Anterior cingulate cortex (tissue), 58 donors: ENCODE measurements around the gene VSX2.

ENCODE experiments used
- DNase-seq, 58 donors: peaks; one replicate each; lab custom pipeline; 2025; lab: John Stamatoyannopoulos, UW

Gene VSX2

GRCh38 chr14:74238974-74239847, at the start of gene VSX2:
Gene VSX2 (plus strand): TSS chr14:74239449. CDS start chr14:74239562, 113 bp downstream.
- DNase-seq = no peak

DNA sequence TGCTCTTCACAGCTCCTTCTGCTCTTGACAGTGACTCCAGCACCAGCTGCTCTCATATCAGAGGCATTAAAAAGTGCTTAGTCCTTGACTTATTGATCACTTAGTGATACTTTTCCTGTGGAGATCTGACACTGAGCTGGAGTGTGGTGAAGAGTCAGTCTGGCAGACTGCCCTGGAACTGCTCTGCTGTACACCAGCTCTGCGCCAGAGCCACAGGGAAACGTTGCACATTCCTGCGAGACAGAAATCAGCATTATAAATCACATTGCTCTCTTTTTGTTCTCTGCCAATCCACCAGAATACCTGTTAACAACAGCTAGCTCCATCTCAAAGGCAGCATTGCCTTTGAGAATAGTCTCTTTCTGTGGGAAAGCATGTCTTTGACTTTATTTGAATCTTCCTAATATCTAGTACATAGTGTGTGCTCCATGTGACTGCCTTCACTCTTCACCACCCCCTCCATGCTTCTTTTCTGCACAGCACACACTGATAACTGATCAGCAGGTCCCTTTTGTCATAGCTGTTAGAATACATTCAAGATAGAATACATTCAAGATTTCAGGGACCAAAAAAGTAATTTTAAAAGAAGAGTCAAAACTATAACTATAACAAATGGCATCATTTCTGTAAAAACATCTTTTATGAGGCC, 48.2 kb upstream of the VSX2 start:
- DNase-seq = no peak

DNA sequence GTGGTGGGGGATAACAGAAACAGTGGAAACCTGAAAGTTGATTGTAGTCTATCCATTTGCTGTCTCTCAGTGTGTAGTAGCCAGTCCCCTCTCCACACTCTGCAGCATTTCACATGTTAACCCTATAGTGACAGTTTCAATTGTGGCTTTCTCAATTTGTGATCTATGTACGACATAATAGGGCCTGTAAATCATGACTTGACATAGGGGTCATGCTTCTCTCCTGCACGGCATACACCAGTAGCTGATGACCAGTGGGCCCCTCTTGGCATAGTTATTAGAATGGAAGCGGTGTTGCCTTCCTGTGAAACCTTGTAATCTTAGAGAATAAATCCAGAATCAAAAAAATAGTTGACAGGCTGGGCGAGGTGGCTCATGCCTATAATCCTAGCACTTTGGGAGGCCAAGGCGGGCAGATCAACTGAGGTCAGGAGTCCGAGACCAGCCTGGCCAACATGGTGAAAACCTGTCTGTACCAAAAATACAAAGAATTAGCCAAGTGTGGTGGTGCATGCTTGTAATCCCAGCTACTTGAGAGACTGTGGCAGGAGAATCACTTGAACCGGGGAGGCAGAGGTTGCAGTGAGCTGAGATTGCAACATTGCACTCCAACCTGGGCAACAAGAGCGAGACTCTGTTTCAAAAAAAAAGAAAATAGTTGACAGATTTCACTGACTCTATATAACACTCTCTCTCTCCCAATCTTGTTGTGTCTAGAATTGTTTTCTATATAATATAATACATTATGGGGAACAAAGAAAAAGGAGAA, 44.6 kb upstream of the VSX2 start:
- DNase-seq = no peak

DNA sequence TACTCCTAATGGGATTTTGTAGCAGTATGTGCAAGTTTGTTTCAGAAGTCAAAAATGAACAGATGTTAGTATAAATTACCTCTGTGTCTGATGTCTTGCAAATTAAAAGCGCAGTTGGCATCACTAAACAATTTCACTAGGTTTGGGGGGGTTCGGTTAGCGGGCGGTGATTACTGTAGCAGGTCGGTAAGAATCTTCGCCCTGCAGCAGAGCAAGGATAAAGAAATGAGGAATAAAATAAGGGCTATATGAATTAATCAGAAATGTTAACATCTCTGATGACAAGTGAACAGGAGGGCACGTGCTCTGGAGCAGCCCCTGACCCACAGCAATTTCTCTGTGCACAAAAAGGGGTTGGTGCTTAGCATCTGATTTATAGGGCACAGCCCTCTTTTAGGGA, 43.6 kb upstream of the VSX2 start:
- DNase-seq = no peak

DNA sequence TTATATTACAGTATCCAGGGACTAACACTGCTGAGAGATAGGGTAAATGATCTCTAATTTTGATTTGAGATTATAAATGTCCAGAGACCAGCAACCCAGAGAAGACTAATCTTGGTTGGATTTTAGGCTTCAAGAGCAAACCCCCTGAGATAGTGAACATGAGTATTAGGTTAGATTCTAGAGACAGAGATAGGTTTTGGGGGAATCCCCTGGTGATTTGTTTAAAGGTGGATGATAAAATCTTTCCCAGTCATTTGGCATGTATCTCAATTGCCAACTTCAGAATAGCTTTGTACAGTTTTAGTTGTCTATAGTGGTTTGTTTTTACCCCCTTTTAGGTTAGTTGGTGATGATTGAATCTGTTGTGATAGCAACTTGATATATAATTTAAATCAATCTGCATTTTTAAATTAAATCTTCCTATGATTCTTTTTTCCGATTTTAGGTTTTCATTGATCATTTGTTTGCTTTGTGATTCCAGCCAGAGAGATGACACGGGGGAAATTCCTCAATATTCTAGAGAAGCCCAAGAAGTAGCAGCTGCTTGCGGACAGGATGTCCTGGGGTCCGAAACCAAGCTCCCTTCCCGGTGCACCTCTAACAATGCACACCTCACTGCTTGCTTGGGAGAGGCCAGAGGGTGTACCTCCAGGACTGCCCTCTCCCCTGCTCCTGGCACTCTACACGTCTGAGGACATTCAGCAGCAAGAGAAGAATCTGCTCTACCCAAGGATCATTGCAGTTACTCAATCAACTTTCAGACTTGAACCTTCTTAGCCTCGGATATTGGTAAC, 40.6 kb upstream of the VSX2 start:
- DNase-seq = no peak

DNA sequence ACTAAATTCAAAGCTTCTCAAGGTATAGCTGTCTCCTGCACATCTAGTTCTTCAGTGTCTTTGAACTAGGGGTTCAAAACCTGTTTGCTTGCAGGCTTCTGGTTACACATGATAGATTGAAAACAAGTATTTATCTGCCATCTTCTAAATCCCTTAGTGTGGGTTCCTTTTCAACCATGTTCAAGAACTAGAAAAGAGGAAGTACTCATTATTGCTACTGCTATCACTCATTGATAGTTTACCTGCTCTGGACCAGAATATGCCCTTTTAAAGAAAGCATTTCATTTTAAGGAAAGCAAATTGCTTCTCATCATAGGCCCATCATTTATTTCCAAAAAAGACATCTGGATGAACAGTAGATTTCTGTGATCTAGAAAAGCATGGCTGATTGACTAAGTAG, 37.1 kb upstream of the VSX2 start:
- no peak for DNase-seq

DNA sequence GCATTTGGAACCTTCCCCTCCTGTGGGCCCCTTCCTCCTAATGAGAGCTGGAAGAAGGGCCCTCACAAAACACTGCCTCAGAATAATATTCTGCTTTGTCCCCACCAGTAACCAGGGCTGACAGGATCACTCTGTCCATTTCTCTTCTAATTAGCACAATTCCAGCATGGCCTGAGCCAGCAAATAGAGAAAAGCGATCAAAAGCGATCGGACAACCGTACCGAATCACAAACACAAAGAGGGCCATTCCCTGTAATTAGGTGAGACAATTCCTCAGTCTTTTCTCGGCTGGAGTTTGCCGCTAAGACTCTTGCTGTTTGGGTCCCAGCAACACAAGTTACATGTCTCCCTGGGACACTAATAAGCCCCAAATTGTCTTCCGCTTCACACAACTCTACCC, 35.6 kb upstream of the VSX2 start:
- peak in 36 of 58 donors; percentile 5 to 81 (median 32) for DNase-seq

GRCh38 chr14:74204491-74204890, 34.8 kb upstream of the VSX2 start:
- peak in 26 of 58 donors; percentile 3 to 52 (median 13) for DNase-seq

DNA sequence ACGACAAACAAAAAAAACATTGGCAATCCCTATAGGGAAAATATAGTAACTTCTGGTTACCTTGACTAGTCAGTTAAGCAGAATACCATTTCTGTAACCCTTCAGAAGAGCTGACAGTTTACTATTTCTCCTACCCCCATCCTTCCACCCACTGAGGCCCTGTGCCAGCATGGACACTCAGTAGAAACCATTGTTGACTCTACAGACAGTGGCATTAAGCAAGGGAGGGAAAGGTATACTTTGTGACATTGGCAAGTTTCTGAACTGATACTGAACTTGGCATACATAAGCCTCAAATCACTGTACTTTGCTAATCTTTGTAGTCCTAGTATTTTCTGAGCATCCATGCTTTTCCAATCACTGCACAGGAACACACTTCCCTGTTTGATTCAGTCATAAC, 33.4 kb upstream of the VSX2 start:
- DNase-seq = no peak

- DNase-seq = no peak
Observed at GRCh38 chr14:74207943-74208342, 31.3 kb upstream of the VSX2 start.

DNA sequence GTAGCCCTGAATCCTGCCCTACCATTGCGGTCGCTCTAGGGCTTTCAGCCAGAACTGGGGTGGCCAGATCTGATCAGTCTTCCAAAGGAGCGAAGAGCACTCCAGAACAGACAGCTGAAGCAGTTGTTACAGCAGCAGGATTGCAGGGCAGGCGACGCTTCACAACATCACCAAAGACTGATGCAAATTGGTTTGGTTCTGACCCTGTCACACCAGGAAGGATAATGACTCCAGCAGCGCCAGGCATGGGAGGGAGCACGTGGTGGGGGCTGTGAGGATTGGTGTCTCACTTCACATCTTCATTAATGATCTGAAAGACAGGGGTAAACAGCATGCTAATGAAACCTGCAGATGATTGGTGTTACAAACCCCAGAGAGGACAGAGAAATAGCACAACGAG, 30.6 kb upstream of the VSX2 start:
- no peak for DNase-seq

DNA sequence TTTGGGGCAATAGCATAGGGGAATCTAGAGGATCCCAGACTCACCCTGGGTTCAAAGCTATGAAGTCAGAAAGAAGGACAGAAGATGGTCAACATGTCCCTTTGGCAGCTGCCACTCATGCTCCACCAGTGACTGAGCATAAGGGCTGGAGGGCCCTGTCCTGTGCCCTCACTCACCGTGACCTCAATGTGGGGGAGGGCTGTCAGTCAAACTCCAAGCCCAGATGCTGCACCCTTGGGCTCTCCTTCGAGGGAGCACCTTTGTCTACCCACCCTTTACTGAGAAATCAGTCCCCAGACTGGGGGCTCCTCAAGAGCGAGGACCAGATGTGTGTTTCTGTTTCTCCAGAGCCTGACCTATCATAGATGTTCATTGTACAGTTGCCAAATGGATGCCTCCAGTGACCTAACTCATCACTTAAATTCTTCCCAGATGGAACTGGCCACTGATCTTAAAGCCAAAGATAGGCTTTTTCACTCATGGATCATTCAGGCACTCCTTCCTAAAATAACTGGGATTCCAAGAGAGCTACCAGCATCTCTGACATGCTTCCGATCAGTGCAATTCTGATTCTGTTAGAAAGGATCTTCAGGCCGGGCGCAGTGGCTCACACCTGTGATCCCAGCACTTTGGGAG, 27.2 kb upstream of the VSX2 start:
- no peak for DNase-seq

DNA sequence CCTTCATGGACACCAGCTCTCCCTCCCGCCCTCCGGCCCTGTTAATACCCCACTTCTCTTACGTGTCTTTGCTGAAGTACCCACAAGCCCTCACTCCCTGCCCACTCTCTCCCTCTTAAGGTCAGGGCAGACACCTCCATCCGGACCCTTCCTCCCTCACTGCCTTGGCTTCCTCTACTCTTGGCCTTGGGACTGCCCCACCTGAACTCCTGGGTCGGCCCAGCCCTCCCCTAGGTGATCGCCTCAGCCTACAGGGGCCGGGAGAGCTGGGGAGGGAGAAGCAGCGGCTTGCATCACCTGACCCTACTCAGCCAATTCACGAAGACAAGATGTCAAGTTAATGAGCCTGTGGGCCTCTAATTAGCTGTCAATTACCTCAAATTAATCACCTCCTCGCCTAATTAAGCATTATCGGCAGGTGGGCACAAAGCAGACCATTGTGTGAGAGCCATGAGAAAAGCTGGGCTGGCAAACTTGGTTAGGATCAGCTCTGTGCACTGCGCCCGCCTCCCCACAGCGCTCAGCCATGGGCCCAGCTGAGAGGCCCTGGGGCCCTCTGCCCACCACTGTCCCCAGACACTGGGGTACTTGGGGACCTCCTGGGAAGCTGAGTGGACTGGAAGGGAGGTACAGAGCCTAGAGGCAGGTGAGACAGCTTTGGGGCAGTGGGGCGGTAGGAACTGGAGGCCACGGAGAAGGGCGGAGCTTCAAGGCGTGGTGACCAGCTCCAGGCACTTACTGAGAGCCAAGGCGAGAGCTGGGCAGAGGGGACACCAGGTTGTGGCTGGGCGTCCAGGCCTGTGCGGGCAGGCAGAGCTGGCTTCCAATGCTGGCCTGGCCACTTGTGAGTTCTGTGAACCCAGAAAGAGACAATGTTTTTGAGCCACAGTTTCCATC, 25.1 kb upstream of the VSX2 start:
- no peak for DNase-seq

DNA sequence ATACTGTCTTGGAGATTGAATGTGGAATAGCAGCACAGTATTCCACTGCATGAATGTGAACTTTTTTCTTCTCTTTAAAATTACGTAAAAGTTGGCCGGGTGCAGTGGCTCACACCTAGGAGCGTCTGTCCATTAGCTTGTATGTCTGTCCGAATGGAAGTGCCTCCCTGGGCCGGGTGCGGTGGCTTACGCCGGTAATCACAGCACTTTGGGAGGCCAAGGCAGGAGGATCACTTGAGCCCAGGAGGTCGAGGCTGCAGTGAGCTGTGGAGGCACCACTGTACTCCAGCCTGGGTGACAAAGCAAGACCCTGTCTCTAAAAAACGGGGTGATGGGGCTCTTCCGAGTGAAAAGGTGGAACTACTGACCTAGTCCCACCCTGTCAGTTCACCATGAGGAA, 22.6 kb upstream of the VSX2 start:
- no peak for DNase-seq

DNA sequence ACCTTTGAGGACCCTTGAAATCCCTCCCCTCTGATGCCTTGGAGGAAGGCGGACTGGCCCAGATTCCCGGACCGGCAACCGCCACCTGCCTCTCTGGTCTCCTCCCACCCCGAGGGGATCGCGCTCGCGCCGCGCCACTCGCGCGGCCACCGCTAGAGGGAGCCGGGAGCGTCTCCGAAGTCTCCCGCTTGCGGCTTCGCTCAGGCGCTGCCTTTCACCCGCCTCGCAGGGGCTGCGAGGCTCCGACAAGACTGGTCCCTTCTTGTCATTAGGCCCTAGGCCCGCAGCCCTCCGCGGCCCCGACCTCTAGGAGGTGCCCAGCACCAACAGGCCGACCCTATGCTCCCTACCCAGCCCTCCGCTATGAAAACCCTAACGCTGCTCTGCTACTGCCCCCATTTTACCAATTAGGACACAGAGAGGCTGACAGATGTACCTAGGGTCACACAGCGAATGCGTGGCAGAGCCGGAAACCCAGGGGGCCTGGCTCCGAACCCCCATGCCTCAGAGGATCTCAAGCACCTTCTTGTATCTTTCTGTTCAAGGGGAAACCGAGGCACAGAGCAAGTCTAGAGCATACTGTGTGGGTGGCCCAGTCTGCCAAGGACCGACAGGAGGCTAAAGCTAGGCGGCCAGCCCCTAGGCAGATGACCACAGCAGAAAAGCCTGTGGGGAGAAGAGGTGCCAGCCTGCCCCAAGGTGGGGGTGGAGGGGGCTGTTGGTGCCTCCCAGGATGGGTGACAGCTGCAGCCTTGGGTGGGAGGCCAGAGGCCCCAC, 21.4 kb upstream of the VSX2 start:
- DNase-seq = peak in 50 of 58 donors; percentile 2 to 79 (median 30)

- no peak for DNase-seq
Observed at GRCh38 chr14:74218462-74218861, 20.8 kb upstream of the VSX2 start.

GRCh38 chr14:74219277-74220205, 19.7 kb upstream of the VSX2 start:
- DNase-seq = no peak
